A673 (cell line): ENCODE measurements around the gene PPP1R1C. TPM values are rescaled to one million over a fixed set of nuclear protein-coding genes. Genes with fewer than 3 reads are reported as not detected.

Source experiments
- BruUV-seq: library from RNA; stranded (reverse); fragments of 400-500 nt; replicated peaks from 2 replicates; lab custom pipeline; 2021; lab: Mats Ljungman, UMichigan
- CTCF ChIA-PET: fragments of 300-600 bp; sonication (Branson Sonifier 250); formaldehyde crosslinking; loops from one replicate; lab custom pipeline; 2022; ENCODE audit warnings: antibody characterized with exemption; lab: Charles Lee
- POLR2A ChIA-PET: fragments of 300-600 bp; sonication (Branson Sonifier 250); formaldehyde crosslinking; loops from one replicate; lab custom pipeline; 2022; ENCODE audit warnings: antibody characterized with exemption; ENCODE audit not compliant: low non-redundant PET; lab: Charles Lee
- DNase-seq: peaks from one replicate; pipeline ENCODE4 v3.0.0-alpha.2; 2015; ENCODE audit warnings: low spot score
- H3K27ac ChIP-seq: fragments of 200-600 bp; sonication (generic); 2 replicates; pipeline ENCODE4 v1.5.1; 2016; ENCODE audit warnings: mixed run types, low read depth, mild to moderate bottlenecking, mixed read lengths, antibody characterized with exemption, low read length; ENCODE audit not compliant: poor library complexity, severe bottlenecking
- H3K27me3 ChIP-seq: fragments of 200-600 bp; sonication (generic); replicated peaks from 2 replicates; pipeline ENCODE4 v1.6.1; 2017; ENCODE audit warnings: mixed run types, low read depth, mild to moderate bottlenecking, mixed read lengths, antibody characterized with exemption, low read length; ENCODE audit not compliant: insufficient read depth, poor library complexity
- H3K36me3 ChIP-seq: fragments of 200-600 bp; sonication (generic); 2 replicates; pipeline ENCODE4 v1.6.1; 2016; ENCODE audit warnings: mixed run types, mild to moderate bottlenecking, mixed read lengths, antibody characterized with exemption, low read length; ENCODE audit not compliant: insufficient read depth, poor library complexity, severe bottlenecking
- H3K4me1 ChIP-seq: fragments of 200-600 bp; sonication (generic); 2 replicates; pipeline ENCODE4 v1.6.1; 2017; ENCODE audit warnings: mixed run types, mild to moderate bottlenecking, mixed read lengths, antibody characterized with exemption, low read length; ENCODE audit not compliant: insufficient read depth, poor library complexity, severe bottlenecking
- H3K4me3 ChIP-seq: fragments of 200-600 bp; sonication (generic); 2 replicates; pipeline ENCODE4 v1.5.1; 2016; ENCODE audit warnings: low read depth, mixed run types, mild to moderate bottlenecking, mixed read lengths, low read length; ENCODE audit not compliant: poor library complexity, severe bottlenecking
- H3K9me3 ChIP-seq: fragments of 200-600 bp; sonication (generic); 2 replicates; pipeline ENCODE4 v1.6.1; 2016; ENCODE audit warnings: mixed run types, low read depth, mild to moderate bottlenecking, mixed read lengths, antibody characterized with exemption, low read length; ENCODE audit not compliant: poor library complexity, severe bottlenecking
- CTCF ChIP-seq: fragments of 300-800, 200-600 bp; sonication (generic); conservative IDR thresholded peaks from 2 replicates; pipeline ENCODE4 v1.5.1; 2017; ENCODE audit warnings: low read depth, mild to moderate bottlenecking, antibody characterized with exemption, low read length, moderate library complexity, mixed read lengths
- EZH2 ChIP-seq: fragments of 200-600 bp; sonication (generic); IDR thresholded peaks from 2 replicates; pipeline ENCODE4 v1.6.1; 2017; ENCODE audit warnings: borderline replicate concordance, low read depth, mild to moderate bottlenecking, mixed read lengths, antibody characterized with exemption, low read length; ENCODE audit not compliant: poor library complexity, severe bottlenecking
- intact Hi-C: fragments of 100-400 bp; cut with micrococcal nuclease; formaldehyde crosslinking; loops from one replicate; pipeline ENCODE4 v1.10.0; 2022; ENCODE audit not compliant: unreplicated experiment
- total RNA-seq: library from RNA; stranded (reverse); gene quantifications from 2 replicates; pipeline ENCODE4 v1.2.3, GENCODE V29; 2021

PPP1R1C gene
- total RNA-seq, 1 experiment from 2014 or later, result 5.3 TPM

GRCh38 chr2:182133195-182133891, 147.7 kb downstream of the PPP1R1C start:
- no TSS peak for BruUV-seq
- intact Hi-C loops, result loop anchor here (5.0 kb wide), 1 partner anchor 1056 kb away; no protein-coding TSS in a partner anchor
- no peaks in the 10 kb centered on the region for H3K9me3 ChIP-seq
- H3K27ac ChIP-seq, result no peak overlapping the region
- ChIA-PET POLR2A (no interaction called here), CTCF (no interaction called here)
- DNase-seq, result no peak
- H3K36me3 ChIP-seq, result no peaks in the 10 kb centered on the region
- no peaks in the 10 kb centered on the region for H3K27me3 ChIP-seq
- no peaks in the 10 kb centered on the region for H3K4me1 ChIP-seq
- no peak for TF ChIP-seq EZH2
- TF ChIP-seq CTCF, result no peak
- no peak overlapping the region for H3K4me3 ChIP-seq

GRCh38 chr2:182134201-182134600, 148.5 kb downstream of the PPP1R1C start:
- Histone ChIP-seq H3K4me1 (no peaks in the 10 kb centered on the region), H3K4me3 (no peak overlapping the region), H3K27me3 (no peaks in the 10 kb centered on the region), H3K36me3 (no peaks in the 10 kb centered on the region), H3K27ac (no peak overlapping the region), H3K9me3 (no peaks in the 10 kb centered on the region)
- TF ChIP-seq EZH2 (no peak), CTCF (no peak)
- BruUV-seq, result no TSS peak
- DNase-seq, result no peak
- ChIA-PET CTCF (no interaction called here), POLR2A (no interaction called here)
- intact Hi-C loops, result loop anchor here (5.0 kb wide), 1 partner anchor 1057 kb away; no protein-coding TSS in a partner anchor

GRCh38 chr2:182142062-182142461, 156.4 kb downstream of the PPP1R1C start:
- ChIA-PET CTCF (no interaction called here), POLR2A (no interaction called here)
- no peak for TF ChIP-seq EZH2
- TF ChIP-seq CTCF, result no peak
- no peaks in the 10 kb centered on the region for H3K27me3 ChIP-seq
- H3K4me1 ChIP-seq, result peaks cover 6% of the 10 kb centered on the region
- H3K27ac ChIP-seq, result no peak overlapping the region
- no peak overlapping the region for H3K4me3 ChIP-seq
- BruUV-seq, result no TSS peak
- H3K9me3 ChIP-seq, result no peaks in the 10 kb centered on the region
- no peaks in the 10 kb centered on the region for H3K36me3 ChIP-seq
- DNase-seq, result no peak
- intact Hi-C loops, result no loop called here
